ENCODE data around the gene ZBTB20.

Gene ZBTB20

GRCh38 chr3:114318295-114318694, 828.8 kb downstream of the ZBTB20 start:
- no peak for TF ChIP-seq ZNF274 (IDR thresholded peaks at IDR 0.05; ENCODE audit: low read depth, low read length)
- H3K4me3 ChIP-seq (ENCODE audit: low read length), result no peak overlapping the region

- no peak overlapping the region for H3K4me3 ChIP-seq (ENCODE audit: low read length)
- TF ChIP-seq ZNF274 (IDR thresholded peaks at IDR 0.05; ENCODE audit: low read depth, low read length), result no peak
These were observed 832.8 kb downstream of the ZBTB20 start for GRCh38 chr3:114314282-114314681.

DNA sequence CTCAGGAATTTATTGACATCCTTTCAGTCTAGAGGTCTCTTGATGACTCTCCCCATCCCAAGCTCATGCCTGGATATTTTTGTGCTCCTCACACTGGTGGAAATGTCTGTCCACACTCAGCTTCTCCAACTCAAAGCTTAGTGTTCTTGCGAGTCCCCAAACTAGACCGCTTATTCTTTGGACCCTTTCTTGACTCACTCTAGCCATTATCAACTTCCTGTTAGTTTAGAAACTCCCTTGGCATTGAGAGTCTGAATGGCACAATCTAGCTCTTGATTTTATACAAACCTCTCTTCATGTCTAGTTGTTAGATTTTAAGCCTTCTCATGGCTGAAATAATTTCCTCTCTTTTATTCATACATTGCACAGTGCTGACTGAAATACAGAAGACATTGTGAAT, 833.7 kb downstream of the ZBTB20 start:
- TF ChIP-seq ZNF274 (IDR thresholded peaks at IDR 0.05; ENCODE audit: low read depth, low read length), result no peak
- no peak overlapping the region for H3K4me3 ChIP-seq (ENCODE audit: low read length)

DNA sequence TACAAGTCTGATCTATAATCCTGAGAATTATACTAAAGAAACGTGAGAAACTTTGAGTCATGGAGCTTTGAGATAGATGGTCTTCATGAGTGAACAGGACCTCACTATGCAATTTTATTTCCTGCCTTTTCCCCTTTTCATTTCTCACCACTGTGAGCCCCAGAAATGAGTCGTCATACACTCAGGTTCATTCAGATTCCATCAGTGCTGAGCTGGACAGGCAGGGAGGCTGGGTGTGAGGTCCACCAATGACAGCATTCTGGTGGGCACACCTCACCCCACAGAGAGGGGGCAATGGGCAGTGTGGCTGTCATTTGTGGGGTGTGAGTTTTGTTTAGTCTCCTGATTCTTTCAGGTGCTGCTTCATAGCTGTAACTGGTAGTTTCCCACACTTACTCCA, 836.4 kb downstream of the ZBTB20 start:
- no peak for TF ChIP-seq ZNF274 (IDR thresholded peaks at IDR 0.05; ENCODE audit: low read depth, low read length)
- no peak overlapping the region for H3K4me3 ChIP-seq (ENCODE audit: low read length)

DNA sequence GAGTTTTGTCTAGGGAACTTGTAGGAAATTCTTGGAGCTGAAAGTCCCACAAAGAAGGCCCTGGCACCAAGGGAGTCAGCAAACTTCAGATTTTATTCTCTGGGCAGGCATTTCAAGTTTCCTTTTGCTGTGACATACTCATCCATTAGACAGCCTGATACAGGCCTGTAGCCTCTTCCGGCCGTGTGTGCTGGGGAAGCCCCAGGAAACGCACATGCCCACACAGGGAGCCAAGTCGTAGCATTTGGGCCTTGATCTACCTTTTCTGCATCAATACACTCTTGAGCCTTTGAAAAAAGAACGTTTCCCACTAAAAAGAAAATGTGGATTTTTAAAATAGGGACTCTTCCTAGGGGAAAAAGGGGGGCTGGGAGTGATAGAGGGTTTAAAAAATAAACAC, 838.3 kb downstream of the ZBTB20 start:
- TF ChIP-seq ZNF274 (IDR thresholded peaks at IDR 0.05; ENCODE audit: low read depth, low read length), result no peak

GRCh38 chr3:114308377-114308776, 838.7 kb downstream of the ZBTB20 start:
- no peak overlapping the region for H3K4me3 ChIP-seq (ENCODE audit: low read length)
- TF ChIP-seq ZNF274 (IDR thresholded peaks at IDR 0.05; ENCODE audit: low read depth, low read length), result no peak

More for the DNA sequence above, 838.3 kb downstream of the ZBTB20 start:
- H3K4me3 ChIP-seq (ENCODE audit: low read length), result no peak overlapping the region

DNA sequence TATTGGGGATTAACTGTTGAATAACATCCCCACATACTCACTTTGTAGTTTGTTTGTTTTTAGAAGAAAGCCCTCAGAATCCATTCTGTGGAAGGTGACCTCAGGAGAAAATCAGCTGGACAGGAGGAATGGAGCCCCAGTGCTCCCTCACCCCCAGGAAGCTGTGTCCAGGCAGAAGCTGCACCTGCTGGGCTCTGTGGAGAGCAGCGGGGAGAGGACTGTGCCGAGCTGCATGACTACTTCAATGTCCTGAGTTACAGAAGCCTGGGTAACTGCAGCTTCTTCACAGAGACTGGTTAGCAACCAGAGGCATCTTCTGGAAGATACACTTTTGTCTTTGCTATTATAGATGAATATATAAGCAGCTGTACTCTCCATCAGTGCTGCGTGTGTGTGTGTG, 839.3 kb downstream of the ZBTB20 start:
- TF ChIP-seq ZNF274 (IDR thresholded peaks at IDR 0.05; ENCODE audit: low read depth, low read length), result no peak
- H3K4me3 ChIP-seq (ENCODE audit: low read length), result no peak overlapping the region

- H3K4me3 ChIP-seq (ENCODE audit: low read length), result no peak overlapping the region
- TF ChIP-seq ZNF274 (IDR thresholded peaks at IDR 0.05; ENCODE audit: low read depth, low read length), result no peak
These were observed 839.8 kb downstream of the ZBTB20 start for GRCh38 chr3:114307222-114307830.

- no peak overlapping the region for H3K4me3 ChIP-seq (ENCODE audit: low read length)
- no peak for TF ChIP-seq ZNF274 (IDR thresholded peaks at IDR 0.05; ENCODE audit: low read depth, low read length)
These were observed 847.0 kb downstream of the ZBTB20 start for GRCh38 chr3:114299941-114300624.

GRCh38 chr3:114299421-114299820, 847.7 kb downstream of the ZBTB20 start:
- no peak overlapping the region for H3K4me3 ChIP-seq (ENCODE audit: low read length)
- TF ChIP-seq ZNF274 (IDR thresholded peaks at IDR 0.05; ENCODE audit: low read depth, low read length), result no peak

DNA sequence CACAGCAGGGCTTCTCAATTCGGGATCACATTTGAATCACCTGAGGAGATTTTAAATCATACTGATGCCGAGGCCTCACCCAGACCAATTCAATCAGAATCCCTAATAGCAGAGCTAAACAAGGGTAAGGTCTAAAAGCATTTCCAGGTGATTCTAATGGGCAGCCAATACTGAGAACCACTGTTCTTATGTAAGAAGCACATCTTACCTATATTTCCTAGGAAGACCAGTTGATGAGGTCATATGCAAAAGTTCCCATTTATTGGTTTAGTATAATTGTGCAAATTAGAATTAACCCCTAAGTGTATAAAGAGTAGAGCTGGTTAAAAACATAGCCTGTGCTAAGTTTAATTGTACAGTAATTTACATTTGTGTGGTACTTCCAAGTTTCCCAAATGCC, 851.1 kb downstream of the ZBTB20 start:
- TF ChIP-seq ZNF274 (IDR thresholded peaks at IDR 0.05; ENCODE audit: low read depth, low read length), result no peak
- H3K4me3 ChIP-seq (ENCODE audit: low read length), result no peak overlapping the region

DNA sequence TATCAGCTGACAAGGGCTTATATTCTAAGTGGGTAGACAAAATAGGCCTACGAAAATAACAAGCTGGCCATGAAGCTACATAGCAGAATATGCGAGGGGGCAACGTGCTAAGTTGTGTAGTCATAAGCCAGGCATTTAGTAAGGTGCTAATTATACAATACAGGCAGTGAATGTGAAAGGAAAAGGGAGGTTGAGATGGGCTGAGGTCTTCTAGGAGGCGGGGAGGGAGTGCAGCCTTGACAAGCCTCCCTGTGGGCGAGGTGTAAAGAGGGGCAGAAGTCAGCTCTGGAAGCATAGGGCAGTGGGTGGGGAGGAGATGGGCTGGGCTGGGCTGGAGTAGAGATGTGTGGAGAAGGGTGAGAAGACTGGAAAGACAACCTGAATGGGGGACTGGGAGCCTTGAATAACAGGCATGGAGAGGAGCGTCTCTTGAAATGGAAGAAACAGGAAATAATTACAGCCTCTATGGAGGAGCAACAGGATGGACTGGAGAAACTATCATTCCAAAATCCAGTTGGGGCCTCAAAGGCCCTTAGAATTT, 852.1 kb downstream of the ZBTB20 start:
- no peak for TF ChIP-seq ZNF274 (IDR thresholded peaks at IDR 0.05; ENCODE audit: low read depth, low read length)
- no peak overlapping the region for H3K4me3 ChIP-seq (ENCODE audit: low read length)

GRCh38 chr3:114293838-114294535, 853.1 kb downstream of the ZBTB20 start, which contains the start of gene TIGIT:
TSS of gene TIGIT (plus strand) at chr3:114294028. CDS start at chr3:114294062, 34 bp downstream.
- H3K4me3 ChIP-seq (ENCODE audit: low read length), result no peak within 1 kb of the TSS
- no peak for TF ChIP-seq ZNF274 (IDR thresholded peaks at IDR 0.05; ENCODE audit: low read depth, low read length)

Data from GM08714 (cell line).